Spleen (tissue), 11 donors: ENCODE data around the gene TTLL8. TPM values are rescaled to one million over a fixed set of nuclear protein-coding genes. Genes with fewer than 3 reads are reported as not detected.

Source experiments
- DNase-seq: peaks from one replicate; pipeline ENCODE4 v3.0.0-alpha.2; 2020
- H3K27ac ChIP-seq, 8 donors: fragments of 200-600 bp; sonication (generic) in 7 of 8; 1 replicate in 4 of 8; 2 replicates in 4 of 8; pipeline versions ENCODE4 v1.5.0 to v1.8.0; 2016 to 2021; ENCODE audit warnings: inconsistent platforms in 4 of 8, mild to moderate bottlenecking in 4 of 8, moderate library complexity in 1 of 8
- H3K27me3 ChIP-seq, 7 donors: fragments of 200-600 bp; sonication (generic) in 6 of 7; replicated peaks in 1 of 7; 1 replicate in 4 of 7; 2 replicates in 3 of 7; pipeline versions ENCODE4 v1.5.0 to v1.8.0; 2016 to 2021; ENCODE audit warnings: inconsistent platforms in 3 of 7, mild to moderate bottlenecking in 1 of 7
- H3K36me3 ChIP-seq, 6 donors: fragments of 200-600 bp; sonication (generic) in 5 of 6; 1 replicate in 4 of 6; 2 replicates in 2 of 6; pipeline versions ENCODE4 v1.5.0 to v1.8.0; 2016 to 2021; ENCODE audit warnings: inconsistent platforms in 2 of 6
- H3K4me1 ChIP-seq, 6 donors: fragments of 200-600 bp; sonication (generic) in 5 of 6; 1 replicate in 3 of 6; 2 replicates in 3 of 6; pipeline versions ENCODE4 v1.5.0 to v1.8.0; 2016 to 2021; ENCODE audit warnings: inconsistent platforms in 3 of 6
- H3K4me3 ChIP-seq, 8 donors: fragments of 200-600 bp; sonication (generic) in 7 of 8; 1 replicate in 4 of 8; 2 replicates in 4 of 8; pipeline versions ENCODE4 v1.5.0 to v1.8.0; 2016 to 2021; ENCODE audit warnings: inconsistent platforms in 4 of 8, mild to moderate bottlenecking in 4 of 8, moderate library complexity in 2 of 8
- H3K9me3 ChIP-seq, 8 donors: fragments of 200-600 bp; sonication (generic) in 7 of 8; 1 replicate in 4 of 8; 2 replicates in 4 of 8; pipeline versions ENCODE4 v1.5.0 to v1.8.0; 2016 to 2021; ENCODE audit warnings: inconsistent platforms in 4 of 8
- CTCF ChIP-seq, 11 experiments: fragments of 200-600 bp in 7 of 11; fragments of 450-650 bp in 4 of 11; sonication (generic) in 4 of 11; IDR thresholded peaks in 8 of 11; conservative IDR thresholded peaks in 3 of 11; 1 replicate in 7 of 11; 2 replicates in 4 of 11; pipeline versions ENCODE4 v1.4.0 to v1.8.0; 2016 to 2021; ENCODE audit warnings: antibody characterized with exemption in 11 of 11, inconsistent platforms in 4 of 11, mild to moderate bottlenecking in 1 of 11
- POLR2A ChIP-seq, 3 donors: fragments of 450-650 bp; IDR thresholded peaks; one replicate each; pipeline ENCODE4 v1.5.1; 2017; ENCODE audit warnings: antibody characterized with exemption in 3 of 3, mild to moderate bottlenecking in 1 of 3
- POLR2AphosphoS5 ChIP-seq, 3 donors: sonication (generic); formaldehyde crosslinking; IDR thresholded peaks; one replicate each; pipeline ENCODE4 v1.5.1; 2017; ENCODE audit warnings: antibody characterized with exemption in 3 of 3
- WGBS, 5 donors: extraction: QIAGEN DNeasy Blood & Tissue Kit in 3 of 5; methylation state at CpG; one replicate each; pipeline versions ENCODE4 v1.1.5 to v1.1.7; 2013 to 2018; 5-methylcytosine and 5-hydroxymethylcytosine counted together
- intact Hi-C: fragments of 100-400 bp; cut with DNase I; formaldehyde crosslinking; loops from one replicate; pipeline ENCODE4 v1.15.0; 2023; ENCODE audit warnings: low total_unique reads
- polyA plus RNA-seq, 3 donors: library from polyadenylated mRNA; stranded (reverse); fragments of 200-250 nt; gene quantifications; one replicate each; pipeline ENCODE4 v1.2.1, GENCODE V29; 2013
- total RNA-seq, 7 donors: library from RNA; depleted of rRNA in 3 of 7; stranded (reverse); fragments of >200 nt in 3 of 7; fragmentation: NEBNext Ultra II Directional in 4 of 7; extraction: Animal tissue kit (Norgen Biotek cat#: 25700) in 4 of 7; gene quantifications; one replicate each; pipeline versions ENCODE4 v1.1.0 to v1.2.1, GENCODE V29; 2016 to 2021
- donor health status: healthy with polysubstance abuse.
- donor health status: DM: no; HTN: no; CAD: no; lungs with moderate emphysema.
- donor health status: DM: no; HTN: no; CAD: no.
- donor health status: Bipolar disorder and iron deficiency.
- donor health status: healthy.
- donor health status: DM: no; HTN: no; CAD: no.
- donor health status: DM: yes; HTN: yes; CAD: no.

TTLL8 gene
- total and polyA plus RNA-seq, 10 donors = not detected

GRCh38 chr22:49968831-49969661 lies 89.1 kb downstream of the TTLL8 start:
- H3K4me3 ChIP-seq = no peak overlapping the region
- H3K27ac ChIP-seq = peak overlapping the region in 5 of 8 donors; percentile 87 to 99 (median 97)
- H3K36me3 ChIP-seq = peaks cover 0 to 20% (median 8%) of the 10 kb centered on the region in 6 donors
- H3K4me1 ChIP-seq = peaks cover 45 to 86% (median 79%) of the 10 kb centered on the region in 6 donors
- intact Hi-C loops = no loop called here
- H3K9me3 ChIP-seq = no peaks in the 10 kb centered on the region
- DNase-seq = peak; percentile 82
- WGBS, 5 donors = 97 to 98% (median 97%) methylated on average over 8 to 16 of the region's 16 CpGs
- peaks cover 0 to 12% (median 0%) of the 10 kb centered on the region in 7 donors for H3K27me3 ChIP-seq
- no peak for TF ChIP-seq POLR2A (IDR thresholded peaks at IDR 0.05)
- TF ChIP-seq POLR2AphosphoS5 (IDR thresholded peaks at IDR 0.05) = peak in 2 of 3 donors; percentile 2 to 54
- TF ChIP-seq CTCF (IDR thresholded peaks at IDR 0.05 in 8 of 11, conservative IDR thresholded peaks at IDR 0.05 in 3 of 11) = no peak

Other genes starting within 250 kb of the TTLL8 start
- gene BRD1, start 230.4 kb downstream of the TTLL8 start, total RNA-seq = 10 to 100 TPM; 35.3 to 59.6 (median 46.9) TPM
- gene BRD1, start 230.4 kb downstream of the TTLL8 start, polyA plus RNA-seq = 10 to 100 TPM; 14.2 to 23.1 (median 17.6) TPM
- 10 to 100 TPM; 10.1 to 23.2 (median 16.1) TPM for gene ZBED4, start 204.5 kb downstream of the TTLL8 start, total RNA-seq
- 1 to 10 TPM; 2.9 to 5.3 (median 3.5) TPM for gene ZBED4, start 204.5 kb downstream of the TTLL8 start, polyA plus RNA-seq
- 10 to 100 TPM; 10.2 to 20.1 (median 13.3) TPM for gene ALG12, start 139.9 kb downstream of the TTLL8 start, total RNA-seq
- 1 to 10 TPM; 5.7 to 7.1 (median 5.9) TPM for gene ALG12, start 139.9 kb downstream of the TTLL8 start, polyA plus RNA-seq
- gene CRELD2, start 139.7 kb downstream of the TTLL8 start, total RNA-seq = 10 to 100 TPM; 23.2 to 46.3 (median 38.1) TPM
- gene CRELD2, start 139.7 kb downstream of the TTLL8 start, polyA plus RNA-seq = 10 to 100 TPM; 16.2 to 26.3 (median 18.3) TPM
- gene PIM3, start 97.5 kb downstream of the TTLL8 start, total RNA-seq = 100 to 1,000 TPM in 5 of 7 donors, 10 to 100 TPM in 2; 72.1 to 134 (median 109) TPM
- 10 to 100 TPM; 49.5 to 84.4 (median 52.0) TPM for gene PIM3, start 97.5 kb downstream of the TTLL8 start, polyA plus RNA-seq
- gene IL17REL, start 45.5 kb downstream of the TTLL8 start, total RNA-seq = 1 to 10 TPM in 2 of 7 donors, under 1 TPM in 5; 0.23 to 1.9 (median 0.94) TPM
- 1 to 10 TPM in 1 of 3 donors, under 1 TPM in 2; 0.21 to 1.2 (median 0.33) TPM for gene IL17REL, start 45.5 kb downstream of the TTLL8 start, polyA plus RNA-seq
- gene MLC1, start 27.1 kb upstream of the TTLL8 start, total RNA-seq = 1 to 10 TPM; 1.2 to 4.4 (median 1.9) TPM
- gene MLC1, start 27.1 kb upstream of the TTLL8 start, polyA plus RNA-seq = under 1 TPM; 0.17 to 0.74 (median 0.39) TPM
- under 1 TPM in 2 of 7 donors, not detected in 5; 0.10 to 0.37 TPM for gene MOV10L1, start 31.7 kb upstream of the TTLL8 start, total RNA-seq
- gene MOV10L1, start 31.7 kb upstream of the TTLL8 start, polyA plus RNA-seq = under 1 TPM in 1 of 3 donors, not detected in 2; 0.15 TPM
- gene PANX2, start 112.4 kb upstream of the TTLL8 start, total RNA-seq = 1 to 10 TPM in 6 of 7 donors, under 1 TPM in 1; 0.39 to 4.6 (median 2.4) TPM
- under 1 TPM; 0.11 to 0.67 (median 0.24) TPM for gene PANX2, start 112.4 kb upstream of the TTLL8 start, polyA plus RNA-seq
- 10 to 100 TPM; 49.8 to 66.5 (median 57.7) TPM for gene TRABD, start 127.6 kb upstream of the TTLL8 start, total RNA-seq
- 10 to 100 TPM; 43.3 to 85.8 (median 77.9) TPM for gene TRABD, start 127.6 kb upstream of the TTLL8 start, polyA plus RNA-seq
- gene SELENOO, start 142.7 kb upstream of the TTLL8 start, total RNA-seq = 10 to 100 TPM; 25.4 to 31.7 (median 29.3) TPM
- 10 to 100 TPM; 26.2 to 70.8 (median 47.0) TPM for gene SELENOO, start 142.7 kb upstream of the TTLL8 start, polyA plus RNA-seq
- gene TUBGCP6, start 186.7 kb upstream of the TTLL8 start, total RNA-seq = 10 to 100 TPM; 65.2 to 98.0 (median 69.4) TPM
- 10 to 100 TPM; 36.0 to 70.7 (median 69.2) TPM for gene TUBGCP6, start 186.7 kb upstream of the TTLL8 start, polyA plus RNA-seq
- gene HDAC10, start 193.0 kb upstream of the TTLL8 start, total RNA-seq = 100 to 1,000 TPM in 1 of 7 donors, 10 to 100 TPM in 6; 63.6 to 108 (median 70.2) TPM
- 10 to 100 TPM; 25.0 to 69.9 (median 44.7) TPM for gene HDAC10, start 193.0 kb upstream of the TTLL8 start, polyA plus RNA-seq
- gene MAPK12, start 203.4 kb upstream of the TTLL8 start, total RNA-seq = 10 to 100 TPM in 2 of 7 donors, 1 to 10 TPM in 5; 3.9 to 11.6 (median 6.4) TPM
- gene MAPK12, start 203.4 kb upstream of the TTLL8 start, polyA plus RNA-seq = 10 to 100 TPM in 1 of 3 donors, 1 to 10 TPM in 2; 6.9 to 11.0 (median 9.0) TPM
- 10 to 100 TPM in 3 of 7 donors, 1 to 10 TPM in 4; 5.2 to 20.7 (median 9.3) TPM for gene MAPK11, start 212.1 kb upstream of the TTLL8 start, total RNA-seq
- gene MAPK11, start 212.1 kb upstream of the TTLL8 start, polyA plus RNA-seq = 10 to 100 TPM; 10.7 to 25.3 (median 21.0) TPM
- 100 to 1,000 TPM; 175 to 382 (median 278) TPM for gene PLXNB2, start 249.3 kb upstream of the TTLL8 start, total RNA-seq
- 100 to 1,000 TPM in 1 of 3 donors, 10 to 100 TPM in 2; 41.9 to 113 (median 68.3) TPM for gene PLXNB2, start 249.3 kb upstream of the TTLL8 start, polyA plus RNA-seq